GM12865 (cell line): ENCODE data around the gene HOXD11.

Experiments
- DNase-seq: peaks from one replicate; pipeline ENCODE4 v3.0.0; 2010; ENCODE audit warnings: low read depth
- H3K4me3 ChIP-seq: 2 replicates; pipeline ENCODE4 v1.5.1; 2011; ENCODE audit warnings: mild to moderate bottlenecking, low read depth, low read length, control low read depth
- TF ChIP-seq, protein P1 (sequence below): IDR thresholded peaks from 2 replicates; pipeline ENCODE4 v1.5.1; 2011; ENCODE audit warnings: low read length, control low read depth, low read depth, inconsistent platforms; ENCODE audit not compliant: insufficient read depth; ENCODE audit errors: missing control alignments

Gene HOXD11

DNA sequence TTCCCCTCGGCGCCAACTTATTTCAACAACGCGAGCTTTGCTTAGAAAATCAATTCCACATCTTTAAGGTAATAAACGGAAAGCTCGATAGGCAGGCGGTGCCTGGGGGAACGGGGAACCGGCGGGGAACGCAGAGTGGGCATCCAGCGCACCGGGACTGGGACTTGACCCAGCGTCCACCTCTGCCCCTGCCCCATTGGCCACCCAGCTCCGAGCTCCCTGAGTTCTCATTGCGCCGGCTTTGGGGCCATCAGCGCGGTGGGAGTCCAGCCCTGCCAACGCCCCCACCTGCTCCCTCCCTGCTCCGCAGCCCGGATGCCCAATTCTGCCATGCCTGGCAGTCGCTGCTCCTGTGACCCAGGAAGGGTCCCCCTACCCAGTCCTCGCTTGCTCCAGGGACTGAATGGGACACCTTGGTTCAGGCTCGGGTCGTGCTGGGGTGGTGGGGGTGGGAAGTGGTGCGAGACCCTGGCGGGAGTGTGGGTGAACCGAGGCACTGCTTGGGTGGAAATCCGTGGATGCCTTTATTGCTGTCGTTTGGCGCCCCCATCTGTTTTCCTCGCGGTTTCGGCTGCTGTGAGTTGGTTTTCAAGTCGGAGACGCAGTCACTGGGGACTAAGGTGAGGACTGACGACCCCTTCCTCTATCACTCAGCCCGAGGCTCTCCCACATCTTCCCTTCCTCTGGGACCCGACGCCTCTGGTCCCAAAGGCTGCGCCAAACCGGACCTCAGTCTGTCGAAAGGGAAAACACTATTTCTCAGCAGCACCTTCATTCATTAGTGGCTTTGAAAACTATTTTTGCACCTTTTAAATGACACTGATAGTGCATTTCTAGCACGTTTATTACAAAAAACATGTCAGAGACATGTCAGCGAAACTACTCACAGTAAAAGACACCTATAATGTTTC is 21.0 kb upstream of the HOXD11 start:
- DNase-seq = peak; percentile 16
- TF ChIP-seq, protein P1, sequence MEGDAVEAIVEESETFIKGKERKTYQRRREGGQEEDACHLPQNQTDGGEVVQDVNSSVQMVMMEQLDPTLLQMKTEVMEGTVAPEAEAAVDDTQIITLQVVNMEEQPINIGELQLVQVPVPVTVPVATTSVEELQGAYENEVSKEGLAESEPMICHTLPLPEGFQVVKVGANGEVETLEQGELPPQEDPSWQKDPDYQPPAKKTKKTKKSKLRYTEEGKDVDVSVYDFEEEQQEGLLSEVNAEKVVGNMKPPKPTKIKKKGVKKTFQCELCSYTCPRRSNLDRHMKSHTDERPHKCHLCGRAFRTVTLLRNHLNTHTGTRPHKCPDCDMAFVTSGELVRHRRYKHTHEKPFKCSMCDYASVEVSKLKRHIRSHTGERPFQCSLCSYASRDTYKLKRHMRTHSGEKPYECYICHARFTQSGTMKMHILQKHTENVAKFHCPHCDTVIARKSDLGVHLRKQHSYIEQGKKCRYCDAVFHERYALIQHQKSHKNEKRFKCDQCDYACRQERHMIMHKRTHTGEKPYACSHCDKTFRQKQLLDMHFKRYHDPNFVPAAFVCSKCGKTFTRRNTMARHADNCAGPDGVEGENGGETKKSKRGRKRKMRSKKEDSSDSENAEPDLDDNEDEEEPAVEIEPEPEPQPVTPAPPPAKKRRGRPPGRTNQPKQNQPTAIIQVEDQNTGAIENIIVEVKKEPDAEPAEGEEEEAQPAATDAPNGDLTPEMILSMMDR = peak; percentile 18

DNA sequence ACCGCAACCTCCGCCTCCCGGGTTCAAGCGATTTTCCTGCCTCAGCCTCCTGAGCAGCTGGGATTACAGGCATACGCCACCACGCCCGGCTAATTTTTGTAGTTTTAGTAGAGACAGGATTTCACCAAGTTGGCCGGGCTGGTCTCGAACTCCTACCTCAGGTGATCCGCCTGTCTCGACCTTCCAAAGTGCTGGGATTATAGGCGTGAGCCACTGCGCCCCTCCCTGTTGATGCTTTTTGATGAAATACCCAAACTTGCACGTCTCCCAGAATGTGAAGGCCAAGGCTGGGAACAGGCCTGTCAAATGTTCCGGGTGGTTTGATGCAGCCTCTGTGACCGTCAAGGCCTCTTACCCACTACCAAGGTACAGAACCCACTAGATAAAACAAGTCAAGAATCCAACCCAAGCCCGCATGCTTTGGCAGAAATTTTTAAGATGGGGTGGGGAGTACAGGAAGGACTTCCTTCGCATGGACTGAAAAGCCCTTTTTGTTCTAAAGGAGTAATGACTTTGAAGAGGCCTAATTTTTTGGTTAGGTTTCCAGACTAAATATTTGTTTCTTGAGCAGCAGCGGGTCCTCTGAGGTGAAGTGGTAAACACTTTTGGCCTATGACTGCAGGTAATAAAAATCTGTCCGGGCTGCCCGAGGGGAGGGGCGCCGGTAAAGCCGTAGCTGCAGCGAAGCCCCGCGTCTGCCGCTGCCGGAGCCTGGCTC is 19.6 kb upstream of the HOXD11 start:
- TF ChIP-seq, protein P1 = no peak
- no peak overlapping the region for H3K4me3 ChIP-seq
- DNase-seq = no peak

More for the DNA sequence above, 21.0 kb upstream of the HOXD11 start:
- no peak overlapping the region for H3K4me3 ChIP-seq

DNA sequence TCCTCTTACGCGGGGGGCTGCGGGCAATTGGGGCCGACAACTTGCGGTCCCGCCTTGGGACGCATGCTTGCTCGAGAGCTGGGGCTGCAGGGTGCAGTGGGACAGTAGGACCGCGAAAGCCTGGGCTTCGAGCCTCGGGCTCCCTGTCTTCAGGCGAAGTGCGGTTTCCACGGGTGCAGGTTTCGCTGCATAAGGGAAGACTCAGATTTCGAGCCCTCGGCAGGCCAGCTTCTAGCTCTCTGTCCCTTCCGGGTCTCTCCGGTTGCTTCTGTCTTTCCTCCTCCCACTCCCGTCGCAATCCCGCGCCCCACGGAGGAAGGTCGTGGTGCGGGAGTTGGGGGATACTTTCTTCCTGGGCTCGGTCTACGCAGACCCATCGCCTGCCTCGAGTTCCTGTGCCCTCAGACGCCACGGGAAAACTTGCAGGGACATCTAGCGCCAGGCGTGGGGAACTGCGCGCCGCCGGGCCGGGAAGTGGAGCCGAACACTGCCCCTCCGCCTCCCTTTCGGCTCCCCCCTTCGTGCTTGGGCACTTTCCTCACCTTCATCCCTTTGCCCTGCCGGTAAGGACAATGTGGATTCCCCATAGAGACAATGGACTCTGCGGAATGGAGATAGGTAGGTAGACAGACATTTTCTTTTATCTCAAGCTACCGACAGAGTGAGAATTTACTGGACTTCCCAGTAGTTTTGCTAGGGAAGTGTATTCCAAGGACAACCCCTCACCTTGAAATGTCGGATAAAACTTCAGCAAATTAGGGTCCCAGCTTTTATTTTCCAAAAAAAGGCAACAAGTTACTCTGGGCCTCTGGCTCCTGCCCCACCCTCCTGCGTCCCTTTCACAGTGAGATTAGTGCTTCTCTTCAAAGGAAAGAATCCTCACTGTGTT is 18.8 kb upstream of the HOXD11 start:
- DNase-seq = peak; percentile 42

DNA sequence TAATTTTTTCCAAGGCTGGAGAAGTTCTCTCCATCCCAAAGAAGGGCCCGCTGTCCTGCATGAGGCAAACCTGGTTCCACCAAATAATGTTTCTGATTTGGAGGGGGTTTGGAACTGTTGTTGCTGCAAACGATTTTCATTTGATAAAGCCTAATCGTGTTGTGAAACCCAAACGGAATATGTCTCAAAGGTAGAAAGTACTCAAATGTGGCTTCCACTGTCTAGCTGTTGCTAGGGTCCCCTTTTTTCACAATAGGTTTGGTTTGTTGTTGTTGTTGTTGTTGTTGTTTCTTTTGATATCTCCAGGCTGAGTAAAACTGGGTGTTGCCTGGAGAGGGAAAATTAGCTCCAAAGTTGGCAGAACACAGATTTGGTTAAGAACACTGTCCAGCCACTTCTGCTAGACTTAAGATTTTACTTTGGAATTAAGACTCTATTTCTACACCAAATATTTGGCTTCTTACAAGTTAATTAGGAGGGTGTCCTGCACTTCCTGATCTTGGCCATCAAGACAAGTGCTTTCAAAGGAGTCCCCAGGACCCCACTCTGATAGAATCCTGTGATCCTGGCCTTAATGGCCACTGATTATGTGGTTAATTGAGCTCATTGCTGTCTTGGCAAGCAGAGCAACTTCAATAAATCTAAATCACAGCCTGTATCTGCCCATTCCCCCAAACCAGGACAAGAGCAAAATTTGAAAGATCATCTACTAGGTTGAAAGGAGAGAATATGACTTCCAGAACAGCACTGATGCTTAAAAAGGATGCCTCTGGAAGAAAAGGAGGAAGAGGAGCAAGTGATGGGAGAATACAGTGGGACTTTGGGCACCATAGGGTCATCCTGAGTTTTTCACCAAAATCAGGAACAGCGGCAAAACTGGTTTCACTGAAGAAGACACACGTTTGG is 17.9 kb upstream of the HOXD11 start:
- TF ChIP-seq, protein P1 = no peak
- H3K4me3 ChIP-seq = no peak overlapping the region
- DNase-seq = no peak

More for the DNA sequence above, 18.8 kb upstream of the HOXD11 start:
- TF ChIP-seq, protein P1 = peak; percentile 66
- H3K4me3 ChIP-seq = no peak overlapping the region

DNA sequence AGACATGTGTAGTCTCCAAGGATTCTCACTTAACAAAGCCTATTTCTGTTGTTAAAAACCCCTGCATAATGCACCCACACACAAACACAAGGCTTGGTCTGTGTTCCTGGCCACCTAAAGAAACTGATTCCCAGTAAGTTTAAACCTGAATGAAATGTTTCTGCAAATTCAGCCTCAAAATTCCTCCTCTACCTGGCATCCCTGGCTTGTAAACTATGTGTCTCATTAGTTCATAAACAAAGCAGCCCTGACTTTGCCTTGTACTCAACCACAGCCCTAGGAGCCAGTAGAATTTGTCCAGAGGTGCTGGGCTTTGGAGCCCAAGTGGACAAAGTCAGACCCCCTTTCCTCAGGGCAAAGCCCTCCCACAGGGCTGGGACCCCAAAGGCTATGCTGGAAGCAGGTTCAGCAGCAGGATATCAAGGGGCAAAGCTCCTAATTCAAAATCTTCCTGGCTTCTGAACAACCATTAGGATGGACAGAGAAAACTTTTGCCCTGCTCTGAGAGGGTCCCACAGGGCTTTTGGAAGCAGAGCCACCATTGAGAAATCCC is 17.2 kb upstream of the HOXD11 start:
- H3K4me3 ChIP-seq = no peak overlapping the region
- DNase-seq = no peak
- TF ChIP-seq, protein P1 = no peak
